ENCODE data around the gene FA2H. TPM values are rescaled to one million over a fixed set of nuclear protein-coding genes. Genes with fewer than 3 reads are reported as not detected.

FA2H gene
- total and polyA plus RNA-seq, 10 of the 15 experiments (the other 5 are each of a cell fraction or from before 2014, with no cell fraction given): 0.05 to 0.73 (median 0.51) TPM; not detected in 3

DNA sequence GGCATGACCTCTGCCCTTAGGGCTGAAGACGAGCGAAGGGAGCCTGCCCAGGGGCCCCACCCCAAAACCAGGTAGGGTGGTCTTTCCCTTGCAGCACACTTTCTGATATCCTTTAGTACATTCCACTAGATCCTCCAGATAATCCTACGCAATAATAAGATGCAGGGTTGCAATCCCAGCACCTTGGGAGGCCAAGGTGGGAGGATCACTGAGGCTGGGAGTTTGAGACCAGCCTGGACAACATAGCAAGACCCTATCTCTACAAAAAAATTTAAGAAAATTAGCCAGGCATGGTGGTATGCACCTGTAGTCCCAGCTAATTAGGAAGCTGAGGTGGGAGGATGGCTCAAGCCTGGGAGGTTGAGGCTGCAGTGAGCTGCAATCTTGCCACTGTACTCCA, 39.1 kb downstream of the FA2H start (continued):
- TF ChIP-seq, protein P1, sequence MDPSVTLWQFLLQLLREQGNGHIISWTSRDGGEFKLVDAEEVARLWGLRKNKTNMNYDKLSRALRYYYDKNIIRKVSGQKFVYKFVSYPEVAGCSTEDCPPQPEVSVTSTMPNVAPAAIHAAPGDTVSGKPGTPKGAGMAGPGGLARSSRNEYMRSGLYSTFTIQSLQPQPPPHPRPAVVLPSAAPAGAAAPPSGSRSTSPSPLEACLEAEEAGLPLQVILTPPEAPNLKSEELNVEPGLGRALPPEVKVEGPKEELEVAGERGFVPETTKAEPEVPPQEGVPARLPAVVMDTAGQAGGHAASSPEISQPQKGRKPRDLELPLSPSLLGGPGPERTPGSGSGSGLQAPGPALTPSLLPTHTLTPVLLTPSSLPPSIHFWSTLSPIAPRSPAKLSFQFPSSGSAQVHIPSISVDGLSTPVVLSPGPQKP (IDR thresholded peaks at IDR 0.05; ENCODE audit: low read depth, low read length): no peak

DNA sequence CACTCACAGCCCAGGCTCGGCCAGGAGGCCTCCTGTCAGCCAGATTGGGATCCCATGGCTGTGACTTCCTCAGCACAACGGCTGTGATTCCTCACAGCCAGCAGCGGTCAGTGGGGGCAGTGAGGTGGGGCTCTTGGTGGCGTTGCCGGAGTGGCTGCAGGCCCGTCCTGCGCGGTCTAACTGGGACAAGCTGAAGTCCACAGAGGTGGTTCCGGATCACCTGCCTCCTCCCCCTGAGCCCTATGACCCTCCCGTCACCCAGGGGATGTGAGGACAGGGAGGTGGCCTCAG, 39.5 kb downstream of the FA2H start:
- H3K36me3 ChIP-seq (ENCODE audit: control insufficient read depth in 2 of 2, insufficient read depth in 2 of 2, low read length in 1 of 2): no peaks in the 10 kb centered on the region
- SMC1A ChIA-PET (ENCODE audit: uncharacterized antibody, unreplicated experiment): no interaction called here
- no peak for ATAC-seq
- H3K9ac ChIP-seq (ENCODE audit: control insufficient read depth, insufficient read depth, low read length): no peak overlapping the region
- POLR2A ChIA-PET: no interaction called here
- DNase-seq (ENCODE audit: low read depth, low spot score): no peak
- H3K4me2 ChIP-seq (ENCODE audit: control insufficient read depth, insufficient read depth): no peak overlapping the region
- BruUV-seq (replicated peaks): no TSS peak
- H3K9me3 ChIP-seq (replicated peaks; ENCODE audit: control insufficient read depth, insufficient read depth, low read length): no peaks in the 10 kb centered on the region; the same call in 2 of the 3 replicates
- peaks cover 0 to 1% of the 10 kb centered on the region in 2 experiments; a peak in 1 of 4 replicates for H3K27me3 ChIP-seq (replicated peaks in 1 of 2; ENCODE audit: control insufficient read depth in 2 of 2, insufficient read depth in 2 of 2, low read length in 1 of 2)
- 75% methylated on average over 10 of the region's 10 CpGs for WGBS (ENCODE audit: insufficient coverage, insufficient replicate concordance, low lambda C conversion rate, missing lambda C conversion rate)
- H3K27ac ChIP-seq (ENCODE audit: control insufficient read depth, insufficient read depth): no peak overlapping the region
- in situ Hi-C loops (cut with MboI): no loop called here
- intact Hi-C loops (cut with micrococcal nuclease; ENCODE audit: unreplicated experiment): no loop called here
- H4K20me1 ChIP-seq (ENCODE audit: control insufficient read depth, insufficient read depth): no peaks in the 10 kb centered on the region
- no peak overlapping the region for H2AFZ ChIP-seq (ENCODE audit: control insufficient read depth, low read depth, low read length)
- no peaks in the 10 kb centered on the region for H3K79me2 ChIP-seq (ENCODE audit: control insufficient read depth, insufficient read depth, low read length)
- FAIRE-seq: no peak
- RAD21 ChIA-PET (ENCODE audit: unreplicated experiment): no interaction called here
- CTCF ChIA-PET: no interaction called here
- no peak for TF ChIP-seq ESRRA (IDR thresholded peaks at IDR 0.05; ENCODE audit: low read length)
- TF ChIP-seq, protein P2, sequence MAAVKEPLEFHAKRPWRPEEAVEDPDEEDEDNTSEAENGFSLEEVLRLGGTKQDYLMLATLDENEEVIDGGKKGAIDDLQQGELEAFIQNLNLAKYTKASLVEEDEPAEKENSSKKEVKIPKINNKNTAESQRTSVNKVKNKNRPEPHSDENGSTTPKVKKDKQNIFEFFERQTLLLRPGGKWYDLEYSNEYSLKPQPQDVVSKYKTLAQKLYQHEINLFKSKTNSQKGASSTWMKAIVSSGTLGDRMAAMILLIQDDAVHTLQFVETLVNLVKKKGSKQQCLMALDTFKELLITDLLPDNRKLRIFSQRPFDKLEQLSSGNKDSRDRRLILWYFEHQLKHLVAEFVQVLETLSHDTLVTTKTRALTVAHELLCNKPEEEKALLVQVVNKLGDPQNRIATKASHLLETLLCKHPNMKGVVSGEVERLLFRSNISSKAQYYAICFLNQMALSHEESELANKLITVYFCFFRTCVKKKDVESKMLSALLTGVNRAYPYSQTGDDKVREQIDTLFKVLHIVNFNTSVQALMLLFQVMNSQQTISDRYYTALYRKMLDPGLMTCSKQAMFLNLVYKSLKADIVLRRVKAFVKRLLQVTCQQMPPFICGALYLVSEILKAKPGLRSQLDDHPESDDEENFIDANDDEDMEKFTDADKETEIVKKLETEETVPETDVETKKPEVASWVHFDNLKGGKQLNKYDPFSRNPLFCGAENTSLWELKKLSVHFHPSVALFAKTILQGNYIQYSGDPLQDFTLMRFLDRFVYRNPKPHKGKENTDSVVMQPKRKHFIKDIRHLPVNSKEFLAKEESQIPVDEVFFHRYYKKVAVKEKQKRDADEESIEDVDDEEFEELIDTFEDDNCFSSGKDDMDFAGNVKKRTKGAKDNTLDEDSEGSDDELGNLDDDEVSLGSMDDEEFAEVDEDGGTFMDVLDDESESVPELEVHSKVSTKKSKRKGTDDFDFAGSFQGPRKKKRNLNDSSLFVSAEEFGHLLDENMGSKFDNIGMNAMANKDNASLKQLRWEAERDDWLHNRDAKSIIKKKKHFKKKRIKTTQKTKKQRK (IDR thresholded peaks at IDR 0.05; ENCODE audit: low read depth, low read length): no peak
- no peak for TF ChIP-seq PRDM15 (CRISPR knock-in tag; IDR thresholded peaks at IDR 0.05)
- TF ChIP-seq SPI1 (IDR thresholded peaks at IDR 0.05; ENCODE audit: borderline replicate concordance, insufficient read depth, low read depth, low read length): no peak
- no peak for TF ChIP-seq IRF5 (IDR thresholded peaks at IDR 0.05; ENCODE audit: borderline replicate concordance)
- no peak for TF ChIP-seq RELA (IDR thresholded peaks at IDR 0.05; ENCODE audit: borderline replicate concordance, partially characterized antibody)
- no peak for TF ChIP-seq TAF1 (IDR thresholded peaks at IDR 0.05; ENCODE audit: borderline replicate concordance, low read depth, low read length)
- no peak for TF ChIP-seq ZNF274 (IDR thresholded peaks at IDR 0.05; ENCODE audit: insufficient read depth, insufficient read length)
- TF ChIP-seq NFXL1 (IDR thresholded peaks at IDR 0.05; ENCODE audit: borderline replicate concordance): no peak
- no peak for TF ChIP-seq TBL1XR1 (IDR thresholded peaks at IDR 0.05; ENCODE audit: low read depth, low read length)
- no peak overlapping the region for H3K4me3 ChIP-seq
- H3K4me1 ChIP-seq (ENCODE audit: control insufficient read depth, insufficient read depth, low read length): peaks cover under 1% of the 10 kb centered on the region
